GM19467 (cell line): Measurements from ENCODE around the gene OR8J3.
"Not testable (repeated sequence)": the region's sequence is repeated elsewhere in the genome, so short reads cannot be mapped to it uniquely, and the experiment has no call there.

Experiments
- ATAC-seq: cut with Tn5 transposase; IDR thresholded peaks from one replicate; pipeline ENCODE4 v1.9.1; 2021; ENCODE audit warnings: mild to moderate bottlenecking, moderate library complexity; ENCODE audit not compliant: unreplicated experiment

Gene OR8J3

GRCh38 chr11:56140151-56140661, at the start of gene OR8J3:
Gene OR8J3, minus strand, starts transcription at chr11:56140201. Its CDS starts 2,483 bp downstream, at chr11:56137718.
- ATAC-seq, result no peak

- ATAC-seq, result no peak
Measured at GRCh38 chr11:56188602-56189001, 48.6 kb upstream of the OR8J3 start.

- no peak for ATAC-seq
Measured at GRCh38 chr11:56183459-56183858, 43.5 kb upstream of the OR8J3 start.

- no peak for ATAC-seq
Measured at GRCh38 chr11:56176318-56176717, 36.3 kb upstream of the OR8J3 start, which contains the start of gene OR5J2. Gene OR5J2, plus strand, starts transcription at chr11:56176618. Its CDS starts 0 bp downstream, at chr11:56176618.

GRCh38 chr11:56172256-56172830, 32.3 kb upstream of the OR8J3 start:
- ATAC-seq, result no peak

GRCh38 chr11:56163804-56164203, 23.8 kb upstream of the OR8J3 start:
- no peak for ATAC-seq

- ATAC-seq, result no peak
Measured at GRCh38 chr11:56160217-56160616, 20.2 kb upstream of the OR8J3 start, which contains the start of gene OR8K5. Gene OR8K5, minus strand, starts transcription at chr11:56160317. Its CDS starts 0 bp downstream, at chr11:56160317.

GRCh38 chr11:56152333-56152732, 12.3 kb upstream of the OR8J3 start:
- no peak for ATAC-seq

- no peak for ATAC-seq
Measured at GRCh38 chr11:56151376-56151775, 11.4 kb upstream of the OR8J3 start.

- ATAC-seq, result not testable (repeated sequence)
Measured at GRCh38 chr11:56143681-56144080, 3.7 kb upstream of the OR8J3 start.

- ATAC-seq, result no peak
Measured at GRCh38 chr11:56122073-56122472, 17.9 kb downstream of the OR8J3 start, which contains the start of gene OR8H3. Gene OR8H3, plus strand, starts transcription at chr11:56122373. Its CDS starts 0 bp downstream, at chr11:56122373.

GRCh38 chr11:56103210-56103737, 36.7 kb downstream of the OR8J3 start, which contains the start of gene OR8H2:
Gene OR8H2, plus strand, starts transcription at chr11:56103687. Its CDS starts 1,356 bp downstream, at chr11:56105043.
- ATAC-seq, result no peak

GRCh38 chr11:56093008-56093407, 47.0 kb downstream of the OR8J3 start, which contains the start of gene OR8I2:
Gene OR8I2, plus strand, starts transcription at chr11:56093308. Its CDS starts 0 bp downstream, at chr11:56093308.
- ATAC-seq, result no peak

GRCh38 chr11:56089697-56090096, 50.3 kb downstream of the OR8J3 start:
- ATAC-seq, result no peak
